PC-9 (cell line): ENCODE measurements around the gene DOCK3. TPM values are rescaled to one million over a fixed set of nuclear protein-coding genes. Genes with fewer than 3 reads are reported as not detected.

Experiments used
- BruUV-seq: library from RNA; stranded (reverse); fragments of 400-500 nt; replicated peaks from 2 replicates; lab custom pipeline; 2021; lab: Mats Ljungman, UMichigan
- CTCF ChIA-PET: fragments of 300-600 bp; sonication (Branson Sonifier 250); formaldehyde crosslinking; loops from one replicate; lab custom pipeline; 2022; ENCODE audit warnings: antibody characterized with exemption; lab: Charles Lee
- POLR2A ChIA-PET: fragments of 300-600 bp; sonication (Branson Sonifier 250); formaldehyde crosslinking; loops from one replicate; lab custom pipeline; 2022; ENCODE audit warnings: antibody characterized with exemption; ENCODE audit not compliant: unreplicated experiment; lab: Charles Lee
- DNase-seq, 2 experiments: peaks; one replicate each; pipeline versions ENCODE4 v3.0.0 to v3.0.0-alpha.2; 2015 to 2022; ENCODE audit warnings: mixed read lengths in 1 of 2
- H2AFZ ChIP-seq: fragments of 200-600 bp; sonication (generic); 2 replicates; pipeline ENCODE4 v1.8.1; 2017; ENCODE audit warnings: antibody characterized with exemption
- H3F3A ChIP-seq: fragments of 200-600 bp; sonication (generic); 2 replicates; pipeline ENCODE4 v1.8.1; 2017; ENCODE audit warnings: antibody characterized with exemption, mild to moderate bottlenecking, low read depth; ENCODE audit not compliant: insufficient read depth
- H3K27ac ChIP-seq: fragments of 200-600 bp; sonication (generic); 2 replicates; pipeline ENCODE4 v1.6.1; 2016; ENCODE audit warnings: mixed run types
- H3K27me3 ChIP-seq: fragments of 200-600 bp; sonication (generic); 2 replicates; pipeline ENCODE4 v1.6.1; 2016; ENCODE audit warnings: low read depth, mixed run types; ENCODE audit not compliant: insufficient read depth
- H3K36me3 ChIP-seq: fragments of 200-600 bp; sonication (generic); 2 replicates; pipeline ENCODE4 v1.6.1; 2016; ENCODE audit warnings: low read depth, mixed run types
- H3K4me1 ChIP-seq: fragments of 200-600 bp; sonication (generic); replicated peaks from 2 replicates; pipeline ENCODE4 v1.6.1; 2016; ENCODE audit warnings: mixed run types; ENCODE audit not compliant: insufficient read depth
- H3K4me2 ChIP-seq: fragments of 200-600 bp; sonication (generic); 2 replicates; pipeline ENCODE4 v1.6.1; 2017; ENCODE audit warnings: mixed run types
- H3K4me3 ChIP-seq: fragments of 200-600 bp; sonication (generic); 2 replicates; pipeline ENCODE4 v1.6.1; 2016; ENCODE audit warnings: mixed run types
- H3K79me2 ChIP-seq: fragments of 200-600 bp; sonication (generic); 2 replicates; pipeline ENCODE4 v1.6.1; 2017; ENCODE audit warnings: low read depth, mixed run types
- H3K9me2 ChIP-seq: fragments of 200-600 bp; sonication (generic); 2 replicates; pipeline ENCODE4 v1.8.1; 2017; ENCODE audit warnings: mild to moderate bottlenecking; ENCODE audit not compliant: insufficient read depth
- H3K9me3 ChIP-seq: fragments of 200-600 bp; sonication (generic); 2 replicates; pipeline ENCODE4 v1.8.1; 2016; ENCODE audit warnings: low read depth; ENCODE audit not compliant: insufficient read depth
- H4K20me1 ChIP-seq: fragments of 200-600 bp; sonication (generic); 2 replicates; pipeline ENCODE4 v1.8.1; 2017; ENCODE audit not compliant: insufficient read depth
- CTCF ChIP-seq: fragments of 200-600 bp; sonication (generic); conservative IDR thresholded peaks from 2 replicates; pipeline ENCODE4 v1.6.1; 2017; ENCODE audit warnings: mixed run types, antibody characterized with exemption, mild to moderate bottlenecking, moderate library complexity
- EZH2 ChIP-seq: fragments of 200-600 bp; sonication (generic); IDR thresholded peaks from 2 replicates; pipeline ENCODE4 v1.8.0; 2017; ENCODE audit warnings: antibody characterized with exemption, low read depth
- intact Hi-C: fragments of 100-400 bp; cut with micrococcal nuclease; formaldehyde crosslinking; loops from one replicate; pipeline ENCODE4 v1.10.0; 2022; ENCODE audit not compliant: unreplicated experiment
- total RNA-seq: library from RNA; stranded (reverse); gene quantifications from 2 replicates; pipeline ENCODE4 v1.2.3, GENCODE V29; 2021

Gene DOCK3
- total RNA-seq, 1 experiment from 2014 or later = 16.9 TPM

GRCh38 chr3:50658831-50659230 is 15.9 kb upstream of the DOCK3 start:
- ChIA-PET POLR2A (no interaction called here), CTCF (no interaction called here)
- Histone ChIP-seq H3F3A (no peaks in the 10 kb centered on the region; the same call in 1 of the 2 replicates), H3K9me3 (no peaks in the 10 kb centered on the region), H3K4me2 (no peak overlapping the region), H3K27ac (no peak overlapping the region), H4K20me1 (no peaks in the 10 kb centered on the region), H3K4me1 (peaks cover 7% of the 10 kb centered on the region), H3K4me3 (no peak overlapping the region), H3K79me2 (no peaks in the 10 kb centered on the region), H3K9me2 (no peaks in the 10 kb centered on the region), H2AFZ (no peak overlapping the region), H3K36me3 (no peaks in the 10 kb centered on the region), H3K27me3 (no peaks in the 10 kb centered on the region)
- DNase-seq = no peak
- BruUV-seq = no TSS peak
- intact Hi-C loops = no loop called here
- TF ChIP-seq CTCF (no peak), EZH2 (no peak)

GRCh38 chr3:50660386-50660785 is 14.3 kb upstream of the DOCK3 start:
- no peak overlapping the region for H3K27ac ChIP-seq
- no peaks in the 10 kb centered on the region for H3K79me2 ChIP-seq
- intact Hi-C loops = no loop called here
- ChIA-PET CTCF (no interaction called here), POLR2A (interaction anchor here (0.6 kb wide), 1 partner anchor 716 kb away, joined by 4 read pairs; no protein-coding TSS in a partner anchor)
- H2AFZ ChIP-seq = no peak overlapping the region
- no peaks in the 10 kb centered on the region for H3K9me3 ChIP-seq
- H3K4me1 ChIP-seq = peaks cover 7% of the 10 kb centered on the region
- H3K27me3 ChIP-seq = no peaks in the 10 kb centered on the region
- no peaks in the 10 kb centered on the region for H3F3A ChIP-seq
- H4K20me1 ChIP-seq = no peaks in the 10 kb centered on the region
- no peak overlapping the region for H3K4me2 ChIP-seq
- H3K36me3 ChIP-seq = no peaks in the 10 kb centered on the region
- TF ChIP-seq CTCF (no peak), EZH2 (no peak)
- H3K9me2 ChIP-seq = no peaks in the 10 kb centered on the region
- DNase-seq = no peak
- H3K4me3 ChIP-seq = no peak overlapping the region
- no TSS peak for BruUV-seq

GRCh38 chr3:50661321-50661837 is 13.3 kb upstream of the DOCK3 start:
- TF ChIP-seq CTCF (no peak), EZH2 (no peak)
- no peaks in the 10 kb centered on the region for H3F3A ChIP-seq
- ChIA-PET POLR2A (no interaction called here), CTCF (no interaction called here)
- no peak for DNase-seq
- no peaks in the 10 kb centered on the region for H3K9me2 ChIP-seq
- H3K36me3 ChIP-seq = no peaks in the 10 kb centered on the region
- intact Hi-C loops = no loop called here
- H3K27ac ChIP-seq = no peak overlapping the region
- H2AFZ ChIP-seq = no peak overlapping the region
- no peaks in the 10 kb centered on the region for H4K20me1 ChIP-seq
- no peaks in the 10 kb centered on the region for H3K79me2 ChIP-seq
- H3K27me3 ChIP-seq = no peaks in the 10 kb centered on the region
- no peak overlapping the region for H3K4me2 ChIP-seq
- no peaks in the 10 kb centered on the region for H3K9me3 ChIP-seq
- H3K4me1 ChIP-seq = peaks cover 7% of the 10 kb centered on the region
- BruUV-seq = no TSS peak
- H3K4me3 ChIP-seq = no peak overlapping the region
